HG02610 (cell line): ENCODE measurements around the gene ENTREP3.

ENCODE experiments used
- ATAC-seq: cut with Tn5 transposase; IDR thresholded peaks from one replicate; pipeline ENCODE4 v1.9.1; 2021; ENCODE audit warnings: mild to moderate bottlenecking, moderate library complexity; ENCODE audit not compliant: unreplicated experiment

The ENTREP3 gene

GRCh38 chr1:155205969-155206593 lies 49.2 kb downstream of the ENTREP3 start:
- ATAC-seq = no peak

GRCh38 chr1:155205035-155205434 lies 50.2 kb downstream of the ENTREP3 start:
- no peak for ATAC-seq

- ATAC-seq = no peak
Measured at GRCh38 chr1:155202731-155203515, 52.4 kb downstream of the ENTREP3 start.

- ATAC-seq = no peak
Measured at GRCh38 chr1:155202198-155202597, 53.1 kb downstream of the ENTREP3 start.

- no peak for ATAC-seq
Measured at GRCh38 chr1:155200920-155201319, 54.4 kb downstream of the ENTREP3 start.

GRCh38 chr1:155199792-155200191 lies 55.5 kb downstream of the ENTREP3 start:
- no peak for ATAC-seq

GRCh38 chr1:155198547-155198906 lies 56.8 kb downstream of the ENTREP3 start:
- ATAC-seq = no peak

- ATAC-seq = no peak
Measured at GRCh38 chr1:155197901-155198546, 57.3 kb downstream of the ENTREP3 start.
